HTR-8/SVneo (cell line): ENCODE data around the gene TRIM44.
A peak's percentile ranks its signal among the peaks of the same experiment; 100 is the strongest.

Experiments
- DNase-seq: peaks from one replicate; pipeline ENCODE4 v3.0.0; 2011; ENCODE audit warnings: low spot score, mixed read lengths; ENCODE audit not compliant: insufficient read length
- FAIRE-seq: peaks from 2 replicates; lab custom pipeline; 2011; peaks lifted over from hg19 to GRCh38; lab: Jason Lieb, UNC

The TRIM44 gene

GRCh38 chr11:35662649-35663407 lies at the start of gene TRIM44:
TRIM44 (plus strand) TSS chr11:35662775; CDS start chr11:35663112, 337 bp downstream.
- DNase-seq, result peak; percentile 80
- peak; percentile 9 for FAIRE-seq

DNA sequence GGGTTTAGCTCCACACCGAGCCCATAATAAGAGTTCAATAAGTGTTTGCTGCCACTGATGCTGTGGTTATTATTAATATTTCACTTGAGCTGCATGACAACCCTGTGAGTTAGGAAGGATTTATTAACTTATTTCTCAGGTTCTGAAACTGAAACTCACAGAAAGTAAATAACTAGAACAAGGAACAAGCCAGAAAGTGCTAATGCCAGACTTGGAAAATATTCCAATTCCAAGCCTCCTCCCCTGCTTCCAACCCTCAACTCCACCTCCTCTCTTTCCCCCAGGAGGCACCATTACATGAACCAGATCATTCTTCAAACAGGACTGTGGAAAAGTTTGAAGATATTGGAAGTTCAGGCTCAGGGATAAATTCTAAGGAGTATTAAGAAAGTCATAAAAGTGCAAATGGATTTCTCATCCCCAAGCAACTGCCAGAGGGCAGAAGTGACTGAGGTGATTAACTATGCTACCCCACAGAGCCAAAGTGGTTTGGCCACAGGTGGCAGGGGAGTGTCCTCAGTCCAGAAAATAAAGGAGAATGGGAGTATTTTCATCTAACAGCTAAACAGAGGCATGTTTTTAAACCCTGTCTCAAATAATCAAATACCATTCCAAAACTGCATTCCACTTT lies 47.5 kb upstream of the TRIM44 start:
- DNase-seq (no peak), FAIRE-seq (no peak)

GRCh38 chr11:35615921-35616900 lies 46.4 kb upstream of the TRIM44 start:
- FAIRE-seq (no peak), DNase-seq (peak; percentile 44)

DNA sequence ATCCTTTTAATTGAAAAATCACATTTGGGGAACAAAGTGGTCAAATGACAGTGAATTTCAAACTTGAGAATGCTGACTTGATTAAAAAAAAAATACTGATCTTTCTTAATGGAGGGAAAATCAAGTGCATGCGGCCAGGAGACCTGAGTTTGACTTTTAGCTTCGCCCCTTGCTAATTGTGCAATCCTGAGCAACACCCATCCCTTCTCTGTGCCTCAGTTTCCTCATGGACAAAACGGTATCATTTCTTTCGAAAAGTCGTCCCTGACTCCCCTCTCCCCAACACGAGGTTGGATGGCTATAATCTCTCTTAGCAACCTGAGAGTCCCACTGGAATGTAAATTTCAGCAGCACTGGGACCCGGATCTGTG lies 45.3 kb upstream of the TRIM44 start:
- FAIRE-seq (no peak), DNase-seq (no peak)

DNA sequence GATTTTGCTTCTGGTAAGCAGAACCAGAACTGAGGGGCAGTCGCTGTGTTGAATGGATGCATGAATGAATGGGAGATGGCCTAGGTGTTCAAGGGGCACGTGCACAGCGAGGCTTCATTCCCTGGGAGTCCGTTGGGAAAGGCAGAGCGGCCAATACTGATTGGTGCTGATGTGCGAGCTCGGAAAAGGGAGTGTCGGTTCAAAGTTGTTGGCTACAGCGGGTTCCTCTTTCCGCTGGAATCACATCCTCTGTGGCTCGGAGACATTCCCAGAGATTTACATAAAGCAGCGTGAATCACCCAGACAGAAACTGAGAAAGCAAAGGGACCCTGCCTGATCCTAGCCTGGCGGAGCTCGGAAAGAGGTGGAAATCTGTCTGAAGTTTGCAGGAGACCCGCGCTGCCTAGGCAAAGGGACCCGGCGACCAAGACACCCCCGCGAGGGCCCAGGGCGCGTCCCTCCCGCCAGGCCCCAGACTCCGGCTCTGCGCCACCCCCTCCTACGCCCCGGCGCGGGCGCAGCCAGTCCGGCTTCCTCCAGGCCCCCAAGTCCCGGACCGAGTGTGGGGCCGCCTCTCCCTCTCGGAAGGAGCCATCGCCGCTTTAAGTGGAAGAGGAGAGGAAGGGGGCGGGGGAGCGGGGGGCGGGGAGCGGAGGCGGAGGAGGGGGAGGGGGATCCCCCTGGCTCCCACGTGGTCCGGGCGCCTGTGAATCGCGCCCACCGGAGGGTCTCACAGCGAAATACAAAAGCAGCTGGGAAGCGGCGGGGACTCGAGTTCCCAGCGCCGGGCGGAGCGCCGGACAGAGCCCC lies 44.7 kb upstream of the TRIM44 start, which contains the start of gene FJX1:
Gene FJX1, plus strand, starts transcription at position 774 of the 810 bp plus-strand sequence. CDS start 177 bp downstream, outside the sequence.
- DNase-seq (peak; percentile 69), FAIRE-seq (peak; percentile 58)

GRCh38 chr11:35618497-35619115 lies 44.0 kb upstream of the TRIM44 start:
- no peak for FAIRE-seq
- no peak for DNase-seq

DNA sequence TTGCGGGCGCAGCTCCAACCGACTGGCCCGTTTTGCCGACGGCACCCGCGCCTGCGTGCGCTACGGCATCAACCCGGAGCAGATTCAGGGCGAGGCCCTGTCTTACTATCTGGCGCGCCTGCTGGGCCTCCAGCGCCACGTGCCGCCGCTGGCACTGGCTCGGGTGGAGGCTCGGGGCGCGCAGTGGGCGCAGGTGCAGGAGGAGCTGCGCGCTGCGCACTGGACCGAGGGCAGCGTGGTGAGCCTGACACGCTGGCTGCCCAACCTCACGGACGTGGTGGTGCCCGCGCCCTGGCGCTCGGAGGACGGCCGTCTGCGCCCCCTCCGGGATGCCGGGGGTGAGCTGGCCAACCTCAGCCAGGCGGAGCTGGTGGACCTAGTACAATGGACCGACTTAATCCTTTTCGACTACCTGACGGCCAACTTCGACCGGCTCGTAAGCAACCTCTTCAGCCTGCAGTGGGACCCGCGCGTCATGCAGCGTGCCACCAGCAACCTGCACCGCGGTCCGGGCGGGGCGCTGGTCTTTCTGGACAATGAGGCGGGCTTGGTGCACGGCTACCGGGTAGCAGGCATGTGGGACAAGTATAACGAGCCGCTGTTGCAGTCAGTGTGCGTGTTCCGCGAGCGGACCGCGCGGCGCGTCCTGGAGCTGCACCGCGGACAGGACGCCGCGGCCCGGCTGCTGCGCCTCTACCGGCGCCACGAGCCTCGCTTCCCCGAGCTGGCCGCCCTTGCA lies 43.3 kb upstream of the TRIM44 start:
- peak; percentile 16 for FAIRE-seq
- no peak for DNase-seq

GRCh38 chr11:35619855-35620640 lies 42.5 kb upstream of the TRIM44 start:
- DNase-seq, result peak; percentile 37
- no peak for FAIRE-seq

DNA sequence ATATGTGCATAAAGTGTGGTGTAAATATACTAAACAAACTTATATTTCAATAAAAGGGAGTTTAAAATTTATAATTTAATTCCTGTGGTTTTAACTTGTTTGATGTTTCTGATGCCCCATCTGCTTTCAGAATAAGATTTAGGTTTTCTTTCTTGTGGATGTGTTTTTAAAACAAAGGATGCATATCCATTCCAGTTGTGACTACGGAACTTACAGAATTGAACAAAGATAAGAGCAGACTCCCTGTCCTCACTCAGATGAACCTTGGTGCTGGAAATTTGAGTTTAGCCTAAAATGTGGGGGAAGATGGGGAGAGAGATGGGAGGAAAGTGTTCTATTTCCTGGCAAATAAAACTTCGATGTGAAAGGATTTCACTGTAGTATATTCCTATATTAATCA lies 41.8 kb upstream of the TRIM44 start:
- FAIRE-seq (no peak), DNase-seq (no peak)

- no peak for DNase-seq
- FAIRE-seq, result no peak
These were observed 41.0 kb upstream of the TRIM44 start for GRCh38 chr11:35621620-35622019.

DNA sequence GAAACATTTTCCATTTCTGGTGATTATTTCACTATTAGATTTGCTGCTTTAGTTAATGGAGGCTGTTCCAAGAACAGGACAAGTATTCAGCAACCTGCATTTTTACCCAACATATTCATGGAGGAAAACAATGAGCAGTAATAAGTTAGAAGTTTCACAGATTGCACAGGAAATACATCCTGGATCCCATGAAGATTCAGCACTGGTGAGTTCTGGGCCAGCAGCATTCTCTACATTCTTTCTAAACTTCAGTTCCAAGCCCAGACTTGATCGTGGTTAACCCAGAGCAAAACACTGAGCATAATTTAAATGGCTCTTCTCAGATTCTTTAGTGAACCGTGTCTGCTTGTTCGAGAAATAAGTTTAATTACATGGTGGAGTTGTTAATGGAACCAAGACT lies 40.5 kb upstream of the TRIM44 start:
- peak; percentile 56 for DNase-seq
- FAIRE-seq, result peak; percentile 66

DNA sequence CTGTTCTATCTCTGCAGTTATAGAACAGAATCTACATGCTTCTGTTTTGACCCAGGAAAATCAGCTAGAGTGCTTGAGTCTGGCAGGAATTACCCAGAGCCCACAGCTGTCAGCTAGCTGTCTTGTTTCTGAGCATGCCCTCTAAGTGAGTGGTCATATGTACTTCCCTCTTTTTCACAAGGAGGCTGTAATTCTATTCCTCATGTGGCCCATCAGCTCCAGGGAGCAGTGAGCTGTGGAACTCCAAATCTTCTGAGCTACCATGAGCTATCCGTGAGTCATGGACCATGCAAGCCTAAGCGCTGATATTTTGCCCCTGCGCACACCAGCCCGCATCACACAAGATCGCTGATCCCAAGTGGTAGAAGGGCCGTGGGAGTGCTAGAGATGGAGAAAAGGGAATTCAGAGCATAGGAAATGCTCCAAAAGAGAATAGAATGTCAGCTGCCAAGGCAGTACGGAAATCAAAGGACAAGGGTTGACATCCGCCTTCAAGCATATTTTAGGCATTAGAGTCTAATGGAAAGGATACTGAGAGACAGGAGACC lies 38.9 kb upstream of the TRIM44 start:
- FAIRE-seq, result peak; percentile 42
- DNase-seq, result peak; percentile 56

DNA sequence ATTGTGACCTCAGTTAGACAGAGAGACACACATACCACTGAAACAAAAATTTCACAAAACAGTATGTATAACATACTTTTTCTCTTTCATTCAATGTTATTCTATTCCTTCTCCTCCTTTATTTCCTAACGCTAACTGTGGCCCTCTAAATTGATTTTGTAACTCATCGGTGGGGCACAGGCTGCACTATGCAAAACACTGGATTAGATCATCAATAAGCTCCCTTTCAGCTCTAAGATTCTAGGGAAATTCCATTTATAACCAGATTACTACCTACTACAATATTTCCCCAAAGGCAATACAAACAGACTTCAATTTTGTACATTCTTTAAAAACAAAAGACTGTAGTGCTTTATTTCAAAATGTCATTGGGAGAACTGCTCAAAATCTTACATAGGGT lies 38.3 kb upstream of the TRIM44 start:
- FAIRE-seq, result no peak
- DNase-seq, result no peak

DNA sequence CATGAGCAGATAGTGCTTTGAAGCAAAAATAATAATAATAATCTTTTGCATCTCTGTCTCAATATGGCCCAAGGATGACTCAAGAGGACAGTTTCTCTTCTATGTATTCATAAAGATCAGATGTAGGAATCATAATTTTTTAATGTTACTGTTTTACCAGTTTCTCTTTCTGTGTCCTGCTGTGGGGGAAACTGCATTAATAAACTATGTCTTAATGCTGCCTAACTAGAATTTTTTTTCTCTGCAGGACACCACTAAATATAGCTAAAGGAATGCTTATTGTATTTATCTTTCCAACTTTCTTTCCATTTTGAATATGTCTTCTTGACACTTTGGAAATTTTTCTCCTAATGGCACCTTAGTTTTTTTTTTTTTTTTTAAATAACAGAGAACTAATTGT lies 37.8 kb upstream of the TRIM44 start:
- DNase-seq (no peak), FAIRE-seq (no peak)

DNA sequence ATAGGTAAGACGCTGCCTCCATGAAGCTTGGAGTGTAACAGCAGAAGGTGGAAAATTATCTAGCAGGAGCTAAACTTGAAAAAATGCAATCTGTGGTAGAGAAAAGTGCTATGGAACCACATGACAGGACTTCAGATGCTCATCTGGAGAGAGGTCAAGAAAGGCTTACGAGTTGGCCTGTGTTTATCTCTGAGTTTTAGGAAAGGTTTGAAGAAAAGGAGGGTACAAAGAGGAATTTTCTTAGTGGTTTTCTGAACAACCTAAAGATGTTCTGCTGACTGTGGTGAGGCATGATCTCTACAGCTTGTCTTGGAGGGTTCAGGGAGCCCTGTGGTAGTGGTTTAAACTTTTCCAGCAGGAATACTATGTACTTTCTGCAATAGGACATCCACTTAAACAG lies 36.1 kb upstream of the TRIM44 start:
- FAIRE-seq (no peak), DNase-seq (no peak)

GRCh38 chr11:35629511-35629910 lies 33.1 kb upstream of the TRIM44 start:
- no peak for DNase-seq
- no peak for FAIRE-seq

DNA sequence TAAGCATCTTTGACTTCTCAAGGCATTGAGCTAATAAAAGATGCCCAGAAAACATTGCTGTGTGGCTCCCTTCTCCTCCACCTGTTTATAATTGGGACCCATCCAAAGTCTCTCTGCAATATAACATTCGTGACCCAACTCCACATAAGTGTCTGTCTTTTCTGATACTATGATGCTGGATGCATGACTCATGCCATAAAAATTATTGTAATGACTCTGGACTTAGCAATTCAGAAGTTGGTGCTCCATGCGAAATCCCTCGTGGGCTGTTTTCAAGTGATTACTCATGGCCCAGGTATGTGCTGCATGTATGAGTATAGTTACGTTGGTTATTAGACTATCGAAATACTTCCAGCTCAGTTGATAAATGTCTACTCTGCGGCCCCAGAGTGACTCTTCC lies 32.7 kb upstream of the TRIM44 start:
- DNase-seq, result peak; percentile 84

DNA sequence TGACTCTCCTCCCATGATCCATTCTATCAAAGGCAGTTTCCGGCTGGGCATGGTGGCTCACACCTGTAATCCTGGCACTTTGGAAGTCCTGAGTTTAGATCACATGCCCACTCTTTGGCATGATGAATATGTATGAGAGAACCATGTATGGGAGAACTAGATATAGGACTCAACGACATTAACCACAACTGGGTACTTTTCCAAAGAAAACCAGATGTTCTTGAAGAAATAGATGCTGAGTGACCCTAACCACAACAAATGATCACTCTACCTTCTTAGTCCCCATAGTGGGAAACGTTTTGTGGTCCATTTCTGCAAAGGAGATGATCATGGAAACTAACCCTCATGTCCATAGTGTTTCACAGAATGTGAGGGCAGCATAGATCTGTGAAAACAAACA lies 30.7 kb upstream of the TRIM44 start:
- no peak for FAIRE-seq
- no peak for DNase-seq

More for the DNA sequence above, 32.7 kb upstream of the TRIM44 start:
- FAIRE-seq, result peak; percentile 79
